Measurements from ENCODE around the gene MRPL44. TPM values are rescaled to one million over a fixed set of nuclear protein-coding genes. Genes with fewer than 3 reads are reported as not detected.
A peak's percentile ranks its signal among the peaks of the same experiment; 100 is the strongest.

Gene MRPL44
- total RNA-seq, 3 donors from 2014 or later (not counting 1 experiment from before 2014, with no cell fraction given): 27.6 to 35.1 (median 31.0) TPM

DNA sequence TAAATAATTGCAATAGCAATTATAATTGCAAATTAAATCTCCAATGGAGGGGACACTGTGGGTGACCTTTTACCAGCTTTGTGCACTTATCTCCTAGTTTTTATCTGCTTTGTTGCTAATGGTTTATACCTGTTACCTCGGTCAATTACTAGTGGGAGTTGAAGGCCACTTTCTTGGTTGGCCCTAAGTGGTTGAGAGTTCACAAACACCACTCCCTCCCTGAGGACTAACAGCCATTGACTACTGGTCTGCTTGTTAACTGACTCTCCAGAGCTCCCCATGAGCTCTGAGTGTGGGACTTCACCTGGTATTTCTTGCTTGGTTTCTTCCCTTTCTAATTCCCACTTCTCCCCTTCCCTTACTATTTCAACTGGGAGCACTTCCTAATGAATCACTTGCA lies 54.6 kb downstream of the MRPL44 start:
- no peak for DNase-seq
- Histone ChIP-seq H3K27ac (ENCODE audit: low read length) (no peak overlapping the region), H3K27me3 (ENCODE audit: control insufficient read depth, insufficient read depth, low read length) (no peaks in the 10 kb centered on the region), H3K4me1 (ENCODE audit: control insufficient read depth, insufficient read depth, low read length) (no peaks in the 10 kb centered on the region), H3K4me3 (ENCODE audit: low read length) (no peak overlapping the region), H3K9me3 (ENCODE audit: control insufficient read depth, insufficient read depth, low read length) (no peaks in the 10 kb centered on the region), H3K36me3 (ENCODE audit: control insufficient read depth, insufficient read depth, low read length) (no peaks in the 10 kb centered on the region)
- Mint-ChIP-seq H3K36me3 (no peaks in the 10 kb centered on the region), H3K4me3 (no peak overlapping the region), H3K27ac (no peak overlapping the region), H3K4me1 (peaks cover 11% of the 10 kb centered on the region in 2 donors), H3K27me3 (ENCODE audit: low read depth in 2 of 2) (no peaks in the 10 kb centered on the region), H3K9me3 (no peaks in the 10 kb centered on the region)
- TF ChIP-seq, protein P1, sequence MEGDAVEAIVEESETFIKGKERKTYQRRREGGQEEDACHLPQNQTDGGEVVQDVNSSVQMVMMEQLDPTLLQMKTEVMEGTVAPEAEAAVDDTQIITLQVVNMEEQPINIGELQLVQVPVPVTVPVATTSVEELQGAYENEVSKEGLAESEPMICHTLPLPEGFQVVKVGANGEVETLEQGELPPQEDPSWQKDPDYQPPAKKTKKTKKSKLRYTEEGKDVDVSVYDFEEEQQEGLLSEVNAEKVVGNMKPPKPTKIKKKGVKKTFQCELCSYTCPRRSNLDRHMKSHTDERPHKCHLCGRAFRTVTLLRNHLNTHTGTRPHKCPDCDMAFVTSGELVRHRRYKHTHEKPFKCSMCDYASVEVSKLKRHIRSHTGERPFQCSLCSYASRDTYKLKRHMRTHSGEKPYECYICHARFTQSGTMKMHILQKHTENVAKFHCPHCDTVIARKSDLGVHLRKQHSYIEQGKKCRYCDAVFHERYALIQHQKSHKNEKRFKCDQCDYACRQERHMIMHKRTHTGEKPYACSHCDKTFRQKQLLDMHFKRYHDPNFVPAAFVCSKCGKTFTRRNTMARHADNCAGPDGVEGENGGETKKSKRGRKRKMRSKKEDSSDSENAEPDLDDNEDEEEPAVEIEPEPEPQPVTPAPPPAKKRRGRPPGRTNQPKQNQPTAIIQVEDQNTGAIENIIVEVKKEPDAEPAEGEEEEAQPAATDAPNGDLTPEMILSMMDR (IDR thresholded peaks at IDR 0.05): no peak
- WGBS (ENCODE audit: insufficient coverage): no CpG with 5 or more reads among the region's 1 CpG
- no peak for ATAC-seq
- intact Hi-C loops (cut with micrococcal nuclease): no loop called here

DNA sequence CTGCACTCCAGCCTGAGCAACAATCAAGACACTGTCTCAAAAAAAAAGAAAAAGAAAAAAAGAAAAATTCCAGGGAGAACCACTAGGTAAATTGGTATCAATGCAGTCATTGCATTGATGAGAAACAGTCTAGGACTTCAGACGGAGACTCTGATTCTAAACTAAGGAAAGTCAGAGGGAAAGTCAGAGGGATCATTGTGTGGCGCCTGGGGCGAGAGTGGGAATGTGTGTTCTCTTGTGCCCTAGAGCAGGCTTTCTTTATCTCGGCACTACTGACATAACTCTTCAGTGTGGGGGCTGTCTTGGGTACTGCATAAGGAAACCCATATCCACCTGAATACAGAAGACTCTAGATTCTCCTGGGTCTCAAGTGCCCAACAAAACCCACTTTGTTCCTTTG lies 57.1 kb downstream of the MRPL44 start:
- ATAC-seq (no peak), DNase-seq (no peak)
- Histone ChIP-seq H3K27me3 (ENCODE audit: control insufficient read depth, insufficient read depth, low read length) (no peaks in the 10 kb centered on the region), H3K9me3 (ENCODE audit: control insufficient read depth, insufficient read depth, low read length) (no peaks in the 10 kb centered on the region), H3K4me3 (ENCODE audit: low read length) (no peak overlapping the region), H3K36me3 (ENCODE audit: control insufficient read depth, insufficient read depth, low read length) (no peaks in the 10 kb centered on the region), H3K4me1 (ENCODE audit: control insufficient read depth, insufficient read depth, low read length) (no peaks in the 10 kb centered on the region), H3K27ac (ENCODE audit: low read length) (no peak overlapping the region)
- no peaks in the 10 kb centered on the region for H3K9me3 Mint-ChIP-seq
- TF ChIP-seq, protein P1 (IDR thresholded peaks at IDR 0.05): no peak
- WGBS (ENCODE audit: insufficient coverage): 94% methylated on average over 4 of the region's 4 CpGs
- no peaks in the 10 kb centered on the region for H3K27me3 Mint-ChIP-seq (ENCODE audit: low read depth in 2 of 2)
- H3K27ac Mint-ChIP-seq: no peak overlapping the region
- intact Hi-C loops (cut with micrococcal nuclease): no loop called here
- peak overlapping the region; percentile 9 for H3K4me3 Mint-ChIP-seq
- H3K4me1 Mint-ChIP-seq: peaks cover 11% of the 10 kb centered on the region in 2 donors
- no peaks in the 10 kb centered on the region for H3K36me3 Mint-ChIP-seq

DNA sequence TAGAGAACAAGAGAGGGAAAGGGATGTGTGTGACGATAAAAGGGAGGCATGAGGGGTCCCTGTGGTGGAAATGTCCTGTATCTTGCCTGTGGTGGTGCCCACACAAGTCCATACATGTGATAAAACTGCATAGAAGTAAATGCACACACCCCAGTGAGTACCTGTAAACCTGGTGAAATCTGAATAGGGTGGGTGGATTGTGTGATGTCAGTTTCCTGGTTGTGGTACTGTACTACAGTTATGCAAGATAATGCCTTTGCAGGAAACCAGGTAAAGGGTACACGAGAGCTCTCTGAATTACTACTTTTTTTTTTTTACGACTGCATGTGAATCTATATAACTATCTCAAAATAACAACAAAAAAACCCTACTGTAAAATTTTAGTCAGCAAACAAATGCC lies 59.7 kb downstream of the MRPL44 start:
- no peak overlapping the region for H3K27ac Mint-ChIP-seq

More for the DNA sequence above, 59.7 kb downstream of the MRPL44 start:
- 36% methylated on average over 2 of the region's 3 CpGs for WGBS (ENCODE audit: insufficient coverage)
- Mint-ChIP-seq H3K9me3 (no peaks in the 10 kb centered on the region), H3K4me3 (no peak overlapping the region), H3K36me3 (no peaks in the 10 kb centered on the region), H3K4me1 (peaks cover 0 to 13% of the 10 kb centered on the region in 2 donors), H3K27me3 (ENCODE audit: low read depth in 2 of 2) (no peaks in the 10 kb centered on the region)
- Histone ChIP-seq H3K4me1 (ENCODE audit: control insufficient read depth, insufficient read depth, low read length) (no peaks in the 10 kb centered on the region), H3K27me3 (ENCODE audit: control insufficient read depth, insufficient read depth, low read length) (no peaks in the 10 kb centered on the region), H3K4me3 (ENCODE audit: low read length) (no peak overlapping the region), H3K27ac (ENCODE audit: low read length) (no peak overlapping the region), H3K9me3 (ENCODE audit: control insufficient read depth, insufficient read depth, low read length) (no peaks in the 10 kb centered on the region), H3K36me3 (ENCODE audit: control insufficient read depth, insufficient read depth, low read length) (no peaks in the 10 kb centered on the region)
- DNase-seq: no peak
- no peak for ATAC-seq
- TF ChIP-seq, protein P1 (IDR thresholded peaks at IDR 0.05): no peak
- intact Hi-C loops (cut with micrococcal nuclease): no loop called here

Other genes starting within 250 kb of the MRPL44 start
- gene AP1S3, start 119.9 kb upstream of the MRPL44 start, total RNA-seq: 1 to 10 TPM; 4.5 to 5.2 (median 5.0) TPM
- 10 to 100 TPM; 90.2 to 96.2 (median 92.0) TPM for gene WDFY1, start 12.1 kb upstream of the MRPL44 start, total RNA-seq
- gene SERPINE2, start 81.8 kb downstream of the MRPL44 start, total RNA-seq: 10 to 100 TPM in 1 of 3 donors, 1 to 10 TPM in 2; 3.5 to 14.6 (median 8.4) TPM

Measured in natural killer cell (primary cell).